IMR-90 (cell line): ENCODE results near the gene MOB4. TPM values are rescaled to one million over a fixed set of nuclear protein-coding genes. Genes with fewer than 3 reads are reported as not detected.

Experiments
- ATAC-seq: fragments of 200-7000 bp; cut with Tn5 transposase; 2 replicates; pipeline ENCODE4 v1.9.1; 2020; ENCODE audit warnings: low read depth, mild to moderate bottlenecking, moderate library complexity
- BruUV-seq: library from RNA; stranded (reverse); fragments of 400-500 nt; replicated peaks from 2 replicates; lab custom pipeline; 2021; lab: Mats Ljungman, UMichigan
- CTCF ChIA-PET: fragments of 300-600 bp; formaldehyde crosslinking; extraction: SDS; loops from one replicate; lab custom pipeline; 2021; ENCODE audit warnings: antibody characterized with exemption; lab: Yijun Ruan, JAX
- POLR2A ChIA-PET: fragments of 300-600 bp; sonication (Branson Sonifier 250); formaldehyde crosslinking; loops from one replicate; lab custom pipeline; 2022; ENCODE audit warnings: antibody characterized with exemption; ENCODE audit not compliant: unreplicated experiment; lab: Charles Lee
- DNase-seq: peaks from one replicate; pipeline ENCODE4 v3.0.0; 2013
- H2AFZ ChIP-seq: replicated peaks from 2 replicates; pipeline ENCODE3; 2013; ENCODE audit warnings: low read length, mild to moderate bottlenecking; ENCODE audit not compliant: poor library complexity
- H2AK5ac ChIP-seq: 2 replicates; pipeline ENCODE4 v1.6.1; 2013; ENCODE audit warnings: low read depth, low read length, inconsistent platforms
- H2AK9ac ChIP-seq: replicated peaks from 2 replicates; pipeline ENCODE3; 2013; ENCODE audit warnings: mild to moderate bottlenecking, low read depth, low read length, moderate library complexity; ENCODE audit not compliant: poor library complexity
- H2BK120ac ChIP-seq: 2 replicates; pipeline ENCODE4 v1.6.1; 2013; ENCODE audit warnings: low read depth, low read length, inconsistent platforms
- H2BK15ac ChIP-seq: 3 replicates; pipeline ENCODE4 v1.6.1; 2013; ENCODE audit warnings: low read depth, low read length, inconsistent platforms
- H2BK20ac ChIP-seq: 2 replicates; pipeline ENCODE4 v1.6.1; 2013; ENCODE audit warnings: low read depth, mild to moderate bottlenecking, inconsistent platforms, low read length, moderate library complexity
- H2BK5ac ChIP-seq: 2 replicates; pipeline ENCODE4 v1.6.1; 2013; ENCODE audit warnings: mild to moderate bottlenecking, low read depth, low read length, inconsistent platforms; ENCODE audit not compliant: poor library complexity, severe bottlenecking
- H3K14ac ChIP-seq: replicated peaks from 2 replicates; pipeline ENCODE4 v1.6.1; 2013; ENCODE audit warnings: low read depth, low read length, inconsistent platforms
- H3K18ac ChIP-seq: 2 replicates; pipeline ENCODE4 v1.6.1; 2013; ENCODE audit warnings: low read depth, low read length, control low read depth
- H3K23ac ChIP-seq: 2 replicates; pipeline ENCODE4 v1.6.1; 2013; ENCODE audit warnings: low read depth, low read length, inconsistent platforms
- H3K27ac ChIP-seq: 2 replicates; pipeline ENCODE4 v1.5.1; 2013; ENCODE audit warnings: mild to moderate bottlenecking, control low read depth, low read length; ENCODE audit not compliant: insufficient read depth
- H3K27me3 ChIP-seq: 2 replicates; pipeline ENCODE4 v1.6.1; 2013; ENCODE audit warnings: low read length; ENCODE audit not compliant: control insufficient read depth, insufficient read depth
- H3K36me3 ChIP-seq: 2 replicates; pipeline ENCODE4 v1.6.1; 2013; ENCODE audit warnings: low read length, mixed read lengths; ENCODE audit not compliant: control insufficient read depth, insufficient read depth
- H3K4ac ChIP-seq: 2 replicates; pipeline ENCODE4 v1.6.1; 2013; ENCODE audit warnings: low read depth, low read length, inconsistent platforms
- H3K4me1 ChIP-seq: 2 replicates; pipeline ENCODE4 v1.6.1; 2013; ENCODE audit warnings: low read length, mixed read lengths; ENCODE audit not compliant: control insufficient read depth, insufficient read depth
- H3K4me2 ChIP-seq: 2 replicates; pipeline ENCODE4 v1.6.1; 2013; ENCODE audit warnings: low read depth, mild to moderate bottlenecking, control low read depth, low read length, moderate library complexity
- H3K4me3 ChIP-seq: 2 replicates; pipeline ENCODE4 v1.5.1; 2013; ENCODE audit warnings: low read depth, mild to moderate bottlenecking, control low read depth, low read length, moderate library complexity; ENCODE audit not compliant: insufficient read depth
- H3K56ac ChIP-seq: 2 replicates; pipeline ENCODE4 v1.6.1; 2013; ENCODE audit warnings: low read length, inconsistent platforms; ENCODE audit not compliant: insufficient read depth; ENCODE audit errors: extremely low read depth
- H3K79me1 ChIP-seq, 2 experiments: 2 replicates each; pipeline ENCODE4 v1.6.1; 2013; ENCODE audit warnings: low read length in 2 of 2, inconsistent platforms in 1 of 2, low read depth in 1 of 2
- H3K9ac ChIP-seq: 2 replicates; pipeline ENCODE4 v1.6.1; 2013; ENCODE audit warnings: low read depth, low read length, control low read depth
- H3K9me1 ChIP-seq: 2 replicates; pipeline ENCODE4 v1.6.1; 2013; ENCODE audit warnings: low read length, inconsistent platforms; ENCODE audit not compliant: insufficient read depth
- H3K9me3 ChIP-seq: 2 replicates; pipeline ENCODE4 v1.6.1; 2013; ENCODE audit warnings: low read length; ENCODE audit not compliant: control insufficient read depth, insufficient read depth
- H4K20me1 ChIP-seq: 2 replicates; pipeline ENCODE4 v1.6.1; 2013; ENCODE audit warnings: low read length, inconsistent platforms; ENCODE audit not compliant: insufficient read depth
- H4K5ac ChIP-seq: 2 replicates; pipeline ENCODE4 v1.6.1; 2013; ENCODE audit warnings: mild to moderate bottlenecking, low read depth, low read length, control low read depth
- H4K8ac ChIP-seq, 2 experiments: 2 replicates each; pipeline ENCODE4 v1.6.1; 2013; ENCODE audit warnings: low read depth in 2 of 2, low read length in 2 of 2, control low read depth in 1 of 2, inconsistent platforms in 1 of 2
- H4K91ac ChIP-seq: 2 replicates; pipeline ENCODE4 v1.6.1; 2013; ENCODE audit warnings: low read depth, low read length, inconsistent platforms; ENCODE audit not compliant: insufficient read depth
- POLR2A ChIP-seq: IDR thresholded peaks from 2 replicates; pipeline ENCODE4 v1.6.1; 2012; ENCODE audit warnings: mild to moderate bottlenecking, low read depth, low read length
- WGBS, 2 experiments: methylation state at CpG; one replicate each; pipeline versions ENCODE4 v1.1.5 to v1.1.7; 2013; ENCODE audit warnings: missing lambda C conversion rate in 2 of 2; ENCODE audit not compliant: insufficient read length in 1 of 2; ENCODE audit errors: extremely low coverage in 2 of 2; 5-methylcytosine and 5-hydroxymethylcytosine counted together
- dilution Hi-C: fragments of 300-500 bp; cut with HindIII; formaldehyde crosslinking; loops from one replicate; pipeline ENCODE4 v1.14.3; 2018; ENCODE audit warnings: low sequenced_read_pairs; ENCODE audit not compliant: unreplicated experiment
- in situ Hi-C: fragments of 300-500 bp; cut with MboI; formaldehyde crosslinking; loops from 3 replicates; pipeline ENCODE4 v1.14.3; 2019; ENCODE audit warnings: low sequenced_read_pairs, inconsistent platforms, mixed read lengths
- intact Hi-C: fragments of 100-400 bp; cut with micrococcal nuclease; formaldehyde crosslinking; loops from 2 replicates; pipeline ENCODE4 v1.10.0; 2022
- polyA plus RNA-seq, 3 experiments: library from polyadenylated mRNA; depleted of rRNA; stranded (reverse); fragments of >200 nt; gene quantifications; 2 replicates each; pipeline ENCODE4 v1.2.3, GENCODE V29; 2012; ENCODE audit warnings: low replicate concordance in 1 of 3
- total RNA-seq: library from RNA; depleted of rRNA; stranded (reverse); fragments of >200 nt; gene quantifications from 2 replicates; pipeline ENCODE4 v1.2.3, GENCODE V29; 2012

The MOB4 gene
- total and polyA plus RNA-seq, 2 of the 4 experiments (the other 2 are of a cell fraction): 34.8 to 36.0 TPM

GRCh38 chr2:197487385-197487784 lies 28.5 kb upstream of the MOB4 start:
- H3K23ac ChIP-seq: no peak overlapping the region
- no peak overlapping the region for H2BK120ac ChIP-seq
- no peak for TF ChIP-seq POLR2A
- intact Hi-C loops (no loop called here), dilution Hi-C loops (no loop called here), in situ Hi-C loops (no loop called here)
- H3K9me1 ChIP-seq: no peaks in the 10 kb centered on the region; the same call in 1 of the 2 replicates
- DNase-seq (no peak), ATAC-seq (no peak)
- H3K4me1 ChIP-seq: no peaks in the 10 kb centered on the region
- POLR2A ChIA-PET: no interaction called here
- no peak overlapping the region for H3K9ac ChIP-seq
- H2BK5ac ChIP-seq: no peak overlapping the region
- no peak overlapping the region for H3K27ac ChIP-seq
- H3K56ac ChIP-seq: no peak overlapping the region
- CTCF ChIA-PET: no interaction called here
- no peak overlapping the region for H2BK15ac ChIP-seq
- H4K20me1 ChIP-seq: no peaks in the 10 kb centered on the region
- no peak overlapping the region for H3K4me2 ChIP-seq
- H3K14ac ChIP-seq: no peak overlapping the region
- H2BK20ac ChIP-seq: no peak overlapping the region
- no peak overlapping the region for H3K18ac ChIP-seq
- H3K4me3 ChIP-seq: no peak overlapping the region
- H3K36me3 ChIP-seq: peaks cover 43% of the 10 kb centered on the region
- no peak overlapping the region for H3K4ac ChIP-seq
- H3K9me3 ChIP-seq: peaks cover 10% of the 10 kb centered on the region
- BruUV-seq: no TSS peak
- H3K79me1 ChIP-seq: peaks cover 4 to 7% of the 10 kb centered on the region in 2 experiments; a peak in 3 of 4 replicates
- no peak overlapping the region for H2AK5ac ChIP-seq
- 100% methylated on average over 3 of the region's 4 CpGs; no CpG with 5 or more reads in 1 of the 2 experiments for WGBS, 2 experiments
- H3K27me3 ChIP-seq: no peaks in the 10 kb centered on the region
- H4K5ac ChIP-seq: no peak overlapping the region
- H4K91ac ChIP-seq: no peak overlapping the region
- H2AFZ ChIP-seq: no peak overlapping the region
- no peak overlapping the region for H2AK9ac ChIP-seq
- H4K8ac ChIP-seq: no peak overlapping the region
